Right lobe of liver (tissue), 4 donors: ENCODE data around the gene PIP5K1B.

ENCODE experiments used
- POLR2A ChIP-seq: fragments of 450-650 bp; IDR thresholded peaks from one replicate; pipeline ENCODE4 v1.6.1; 2017; ENCODE audit warnings: antibody characterized with exemption, mild to moderate bottlenecking
- TF ChIP-seq, protein P1 (sequence below), 4 donors: fragments of 200-600 bp in 3 of 4; fragments of 450-650 bp in 1 of 4; IDR thresholded peaks; one replicate each; pipeline versions ENCODE4 v1.5.1 to v1.8.0; 2016 to 2022; ENCODE audit warnings: antibody characterized with exemption in 4 of 4, mild to moderate bottlenecking in 2 of 4
- donor health status: DM: no; HTN: no; CAD: no.
- donor health status: DM: no; HTN: no; CAD: no.
- donor health status: DM: no; HTN: yes; CAD: no.

- TF ChIP-seq POLR2A = no peak
- TF ChIP-seq, protein P1, sequence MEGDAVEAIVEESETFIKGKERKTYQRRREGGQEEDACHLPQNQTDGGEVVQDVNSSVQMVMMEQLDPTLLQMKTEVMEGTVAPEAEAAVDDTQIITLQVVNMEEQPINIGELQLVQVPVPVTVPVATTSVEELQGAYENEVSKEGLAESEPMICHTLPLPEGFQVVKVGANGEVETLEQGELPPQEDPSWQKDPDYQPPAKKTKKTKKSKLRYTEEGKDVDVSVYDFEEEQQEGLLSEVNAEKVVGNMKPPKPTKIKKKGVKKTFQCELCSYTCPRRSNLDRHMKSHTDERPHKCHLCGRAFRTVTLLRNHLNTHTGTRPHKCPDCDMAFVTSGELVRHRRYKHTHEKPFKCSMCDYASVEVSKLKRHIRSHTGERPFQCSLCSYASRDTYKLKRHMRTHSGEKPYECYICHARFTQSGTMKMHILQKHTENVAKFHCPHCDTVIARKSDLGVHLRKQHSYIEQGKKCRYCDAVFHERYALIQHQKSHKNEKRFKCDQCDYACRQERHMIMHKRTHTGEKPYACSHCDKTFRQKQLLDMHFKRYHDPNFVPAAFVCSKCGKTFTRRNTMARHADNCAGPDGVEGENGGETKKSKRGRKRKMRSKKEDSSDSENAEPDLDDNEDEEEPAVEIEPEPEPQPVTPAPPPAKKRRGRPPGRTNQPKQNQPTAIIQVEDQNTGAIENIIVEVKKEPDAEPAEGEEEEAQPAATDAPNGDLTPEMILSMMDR (IDR thresholded peaks at IDR 0.05) = no peak
Observed at GRCh38 chr9:68920921-68921320, 215.9 kb downstream of the PIP5K1B start.
